Adrenal gland (tissue), 12 donors: ENCODE results near the gene CYSRT1. TPM values are rescaled to one million over a fixed set of nuclear protein-coding genes. Genes with fewer than 3 reads are reported as not detected.

Experiments
- DNase-seq, 7 donors: peaks; one replicate each; pipeline ENCODE4 v3.0.0-alpha.2; 2019 to 2020
- H3K27ac ChIP-seq, 5 donors: fragments of 200-600 bp; sonication (generic) in 4 of 5; 1 replicate in 3 of 5; 2 replicates in 2 of 5; pipeline versions ENCODE4 v1.5.1 to v1.8.0; 2016 to 2020; ENCODE audit warnings: mild to moderate bottlenecking in 1 of 5
- H3K27me3 ChIP-seq: fragments of 200-600 bp; 2 replicates; pipeline ENCODE4 v1.8.0; 2021
- H3K36me3 ChIP-seq, 2 donors: fragments of 200-600 bp; replicated peaks in 1 of 2; 1 replicate in 1 of 2; 2 replicates in 1 of 2; pipeline versions ENCODE4 v1.5.1 to v1.8.0; 2018 to 2022
- H3K4me1 ChIP-seq, 2 donors: fragments of 200-600 bp; replicated peaks in 1 of 2; 1 replicate in 1 of 2; 2 replicates in 1 of 2; pipeline versions ENCODE4 v1.5.1 to v1.8.0; 2018 to 2021
- H3K4me3 ChIP-seq, 4 donors: fragments of 200-600 bp; sonication (generic) in 3 of 4; one replicate each; pipeline ENCODE4 v1.5.1; 2016 to 2018
- H3K9me3 ChIP-seq, 3 donors: fragments of 200-600 bp; sonication (generic) in 1 of 3; replicated peaks in 1 of 3; 1 replicate in 2 of 3; 2 replicates in 1 of 3; pipeline versions ENCODE4 v1.5.1 to v1.8.0; 2016 to 2021
- CTCF ChIP-seq, 6 experiments: fragments of 450-650 bp in 4 of 6; fragments of 200-600 bp in 2 of 6; sonication (generic) in 1 of 6; IDR thresholded peaks; 1 replicate in 5 of 6; 2 replicates in 1 of 6; pipeline versions ENCODE4 v1.5.1 to v1.8.0; 2016 to 2021; ENCODE audit warnings: antibody characterized with exemption in 6 of 6, mild to moderate bottlenecking in 2 of 6, moderate library complexity in 1 of 6
- POLR2A ChIP-seq, 2 donors: fragments of 450-650 bp; IDR thresholded peaks; one replicate each; pipeline ENCODE4 v1.6.1; 2017; ENCODE audit warnings: antibody characterized with exemption in 2 of 2, mild to moderate bottlenecking in 2 of 2, moderate library complexity in 1 of 2
- WGBS, 4 donors: extraction: QIAGEN DNeasy Blood & Tissue Kit in 2 of 4; methylation state at CpG; one replicate each; pipeline versions ENCODE4 v1.1.5 to v1.1.7; 2013 to 2017; 5-methylcytosine and 5-hydroxymethylcytosine counted together
- intact Hi-C, 2 donors: fragments of 100-400 bp; cut with DNase I; formaldehyde crosslinking; loops; one replicate each; pipeline versions ENCODE4 v1.14.1 to v1.15.0; 2022 to 2023
- polyA plus RNA-seq, 3 donors: library from polyadenylated mRNA; stranded (reverse); fragments of 200-250 nt in 2 of 3; fragments of 350-450 nt in 1 of 3; fragmentation: Illumina TruSeq in 1 of 3; extraction: RNeasy Lipid Tissue Mini Kit (QIAGEN cat#74804) in 1 of 3; gene quantifications; one replicate each; pipeline ENCODE4 v1.2.3, GENCODE V29; 2013 to 2014
- total RNA-seq, 9 donors: library from RNA; depleted of rRNA in 4 of 9; stranded (reverse); fragments of >200 nt in 4 of 9; fragments of 120-200 nt in 1 of 9; fragmentation: NEBNext Ultra II Directional in 1 of 9; extraction: Animal tissue kit (Norgen Biotek cat#: 25700) in 1 of 9; gene quantifications; one replicate each; pipeline versions ENCODE4 v1.1.0 to v1.2.4, GENCODE V29; 2013 to 2023
- donor health status: healthy with polysubstance abuse.
- donor health status: Bipolar disorder and iron deficiency.
- donor health status: DM: yes; HTN: yes; CAD: no.
- donor health status: DM: no; HTN: no; CAD: no.
- donor health status: DM: no; HTN: no; CAD: no.
- donor health status: DM: yes; HTN: yes; CAD: no.

CYSRT1 gene
- total and polyA plus RNA-seq, 12 donors: 0.56 to 4.6 (median 1.7) TPM; not detected in 1

GRCh38 chr9:137247135-137247915 is 22.4 kb downstream of the CYSRT1 start:
- Histone ChIP-seq H3K9me3 (no peaks in the 10 kb centered on the region), H3K36me3 (peaks cover 0 to 15% of the 10 kb centered on the region in 2 donors), H3K4me3 (no peak overlapping the region), H3K4me1 (peaks cover 0 to 20% of the 10 kb centered on the region in 2 donors), H3K27ac (no peak overlapping the region), H3K27me3 (no peaks in the 10 kb centered on the region)
- intact Hi-C loops: no loop called here
- WGBS, 4 donors: 60 to 76% (median 68%) methylated on average over 19 to 20 of the region's 20 CpGs
- no peak for DNase-seq
- TF ChIP-seq POLR2A (IDR thresholded peaks at IDR 0.05) (no peak), CTCF (IDR thresholded peaks at IDR 0.05) (no peak)

GRCh38 chr9:137247916-137248175 is 22.9 kb downstream of the CYSRT1 start:
- H3K9me3 ChIP-seq: no peaks in the 10 kb centered on the region
- intact Hi-C loops: no loop called here
- TF ChIP-seq POLR2A (IDR thresholded peaks at IDR 0.05): no peak
- TF ChIP-seq CTCF (IDR thresholded peaks at IDR 0.05): no peak
- WGBS, 4 donors: 83 to 100% (median 87%) methylated on average over 1 to 6 of the region's 6 CpGs
- H3K27ac ChIP-seq: no peak overlapping the region
- H3K4me3 ChIP-seq: no peak overlapping the region
- H3K36me3 ChIP-seq: peaks cover 0 to 10% of the 10 kb centered on the region in 2 donors
- DNase-seq: no peak
- H3K4me1 ChIP-seq: peaks cover 0 to 15% of the 10 kb centered on the region in 2 donors
- H3K27me3 ChIP-seq: no peaks in the 10 kb centered on the region

GRCh38 chr9:137250329-137251193 is 25.6 kb downstream of the CYSRT1 start:
- Histone ChIP-seq H3K4me3 (no peak overlapping the region), H3K4me1 (peaks cover 6 to 18% of the 10 kb centered on the region in 2 donors), H3K27me3 (no peaks in the 10 kb centered on the region), H3K36me3 (no peaks in the 10 kb centered on the region), H3K9me3 (no peaks in the 10 kb centered on the region), H3K27ac (no peak overlapping the region)
- intact Hi-C loops: no loop called here
- no peak for TF ChIP-seq POLR2A (IDR thresholded peaks at IDR 0.05)
- no peak for TF ChIP-seq CTCF (IDR thresholded peaks at IDR 0.05)
- 44 to 72% (median 53%) methylated on average over 9 to 17 of the region's 18 CpGs for WGBS, 4 donors
- DNase-seq: peak in 1 of 7 donors; percentile 53

- H3K4me1 ChIP-seq: peaks cover 10 to 22% of the 10 kb centered on the region in 2 donors
- H3K4me3 ChIP-seq: no peak within 1 kb of the TSS
- no peak for DNase-seq
- H3K36me3 ChIP-seq: no peaks in the 10 kb centered on the region
- no peaks in the 10 kb centered on the region for H3K27me3 ChIP-seq
- 20 to 64% (median 50%) methylated on average over 2 to 4 of the region's 4 CpGs for WGBS, 4 donors
- H3K27ac ChIP-seq: no peak within 1 kb of the TSS
- TF ChIP-seq CTCF (IDR thresholded peaks at IDR 0.05): no peak
- TF ChIP-seq POLR2A (IDR thresholded peaks at IDR 0.05): no peak
- H3K9me3 ChIP-seq: no peaks in the 10 kb centered on the region
- intact Hi-C loops: no loop called here
Measured at GRCh38 chr9:137251194-137251461, 26.2 kb downstream of the CYSRT1 start, which contains the start of gene STPG3. STPG3 (plus strand) TSS chr9:137251286; CDS start chr9:137251287, 1 bp downstream.
